GM12873 (cell line): Measurements from ENCODE around the gene PKHD1.

ENCODE experiments used
- TF ChIP-seq, protein P1 (sequence below): IDR thresholded peaks from 2 replicates; pipeline ENCODE4 v1.5.1; 2012; ENCODE audit warnings: low read depth, mild to moderate bottlenecking, moderate library complexity, low read length, control low read depth; ENCODE audit not compliant: insufficient read depth; ENCODE audit errors: missing control alignments

The PKHD1 gene

DNA sequence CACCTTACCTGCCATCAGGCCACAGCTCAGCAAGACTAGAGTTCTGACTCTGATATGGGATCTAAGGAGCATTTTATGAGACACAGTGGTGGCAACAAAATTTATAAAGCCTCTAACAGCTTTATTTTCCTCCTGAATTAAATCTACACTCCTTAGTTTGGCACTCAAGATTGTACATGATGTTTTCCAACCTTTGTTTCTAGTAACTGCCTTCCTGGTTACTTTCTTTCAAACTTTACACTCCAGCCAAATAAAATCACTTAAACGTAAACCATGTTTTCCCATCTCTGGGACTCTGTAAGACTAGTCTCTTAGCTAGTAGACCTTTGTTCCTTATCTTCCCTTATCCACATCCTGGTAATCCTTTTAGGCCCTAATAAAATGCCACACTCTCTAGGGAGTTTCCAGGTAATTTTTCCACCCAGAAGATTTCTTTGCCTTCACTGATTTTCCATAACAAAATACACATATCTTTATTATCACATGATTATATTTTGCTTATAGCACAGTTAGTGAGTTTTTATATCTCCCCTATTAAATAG lies 92.1 kb downstream of the PKHD1 start:
- TF ChIP-seq, protein P1, sequence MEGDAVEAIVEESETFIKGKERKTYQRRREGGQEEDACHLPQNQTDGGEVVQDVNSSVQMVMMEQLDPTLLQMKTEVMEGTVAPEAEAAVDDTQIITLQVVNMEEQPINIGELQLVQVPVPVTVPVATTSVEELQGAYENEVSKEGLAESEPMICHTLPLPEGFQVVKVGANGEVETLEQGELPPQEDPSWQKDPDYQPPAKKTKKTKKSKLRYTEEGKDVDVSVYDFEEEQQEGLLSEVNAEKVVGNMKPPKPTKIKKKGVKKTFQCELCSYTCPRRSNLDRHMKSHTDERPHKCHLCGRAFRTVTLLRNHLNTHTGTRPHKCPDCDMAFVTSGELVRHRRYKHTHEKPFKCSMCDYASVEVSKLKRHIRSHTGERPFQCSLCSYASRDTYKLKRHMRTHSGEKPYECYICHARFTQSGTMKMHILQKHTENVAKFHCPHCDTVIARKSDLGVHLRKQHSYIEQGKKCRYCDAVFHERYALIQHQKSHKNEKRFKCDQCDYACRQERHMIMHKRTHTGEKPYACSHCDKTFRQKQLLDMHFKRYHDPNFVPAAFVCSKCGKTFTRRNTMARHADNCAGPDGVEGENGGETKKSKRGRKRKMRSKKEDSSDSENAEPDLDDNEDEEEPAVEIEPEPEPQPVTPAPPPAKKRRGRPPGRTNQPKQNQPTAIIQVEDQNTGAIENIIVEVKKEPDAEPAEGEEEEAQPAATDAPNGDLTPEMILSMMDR = no peak

DNA sequence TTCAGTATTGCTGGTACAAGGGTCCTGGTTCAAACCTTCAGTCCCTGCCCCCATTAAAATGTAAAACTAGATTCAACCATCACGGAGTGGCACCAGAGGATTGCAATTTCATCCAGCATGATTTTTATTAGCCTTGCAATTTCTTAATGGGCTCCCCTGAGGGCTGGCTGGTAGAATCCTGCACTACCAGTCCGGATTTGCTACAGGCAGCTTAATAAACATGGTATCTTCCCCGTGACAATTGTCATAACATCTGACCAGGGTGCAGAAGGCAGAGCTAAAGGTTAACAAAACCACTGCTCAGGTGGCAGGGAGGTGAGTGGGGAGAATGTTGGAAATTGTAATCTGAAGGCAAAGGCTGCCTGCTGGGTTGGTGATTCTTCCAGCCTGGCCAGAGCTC lies 94.5 kb downstream of the PKHD1 start:
- TF ChIP-seq, protein P1 = no peak

DNA sequence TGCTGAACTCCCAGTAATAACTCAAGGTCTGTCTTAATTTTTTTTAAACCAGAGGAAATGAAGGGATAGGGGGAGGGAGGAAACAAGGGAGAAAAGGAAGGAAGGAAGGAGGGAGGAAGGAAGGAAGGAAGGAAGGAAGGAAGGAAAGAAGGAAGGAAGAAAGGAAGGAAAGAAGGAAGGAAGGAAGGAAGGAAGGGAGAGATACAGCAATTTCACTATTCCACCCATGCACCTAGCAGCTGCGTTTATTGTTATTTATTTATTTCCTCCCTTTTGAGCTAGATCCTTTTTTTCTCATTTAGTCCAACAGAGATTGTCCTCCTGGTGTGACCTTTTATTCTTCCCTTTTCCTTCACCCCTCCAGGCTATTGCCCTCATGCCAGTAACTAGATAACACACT lies 97.6 kb downstream of the PKHD1 start:
- TF ChIP-seq, protein P1 = no peak

DNA sequence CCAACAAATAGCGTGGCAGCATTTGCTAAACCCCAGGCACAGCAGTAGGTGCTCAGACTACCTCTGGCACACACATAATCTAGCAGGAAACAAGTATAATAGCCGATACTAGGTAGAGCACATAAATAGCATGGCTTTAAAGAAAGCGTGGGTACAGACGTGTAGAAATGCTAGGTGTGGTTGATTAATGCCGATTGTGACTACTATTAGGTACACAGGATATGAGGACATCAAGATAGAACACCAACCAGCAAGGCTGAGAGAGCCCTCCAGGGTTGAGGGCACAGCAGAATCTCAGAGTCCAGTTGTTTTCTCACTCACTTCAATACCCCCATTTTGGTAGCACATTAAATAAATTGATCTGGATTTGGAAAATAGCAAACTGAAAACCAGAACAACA lies 100.5 kb downstream of the PKHD1 start:
- TF ChIP-seq, protein P1 = no peak

DNA sequence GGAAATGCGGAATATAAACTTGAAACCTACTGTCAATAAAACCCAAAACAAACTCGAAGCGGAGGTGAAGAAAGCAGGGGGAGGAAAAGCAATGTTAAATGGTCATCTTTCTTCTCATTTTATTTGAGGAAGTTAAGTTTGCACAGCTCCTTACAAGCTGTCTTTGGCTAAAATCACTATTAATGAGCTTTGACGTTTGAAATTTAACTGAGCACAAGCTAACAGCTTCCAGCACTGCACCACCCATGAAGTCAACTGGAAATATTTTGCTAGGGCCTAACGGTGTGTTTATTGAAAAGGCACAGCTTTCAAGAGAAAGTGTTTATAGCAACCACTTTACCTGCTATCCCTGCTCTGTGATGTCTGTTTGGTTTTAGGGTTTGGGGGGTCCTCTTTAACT lies 103.8 kb downstream of the PKHD1 start:
- TF ChIP-seq, protein P1 = no peak

DNA sequence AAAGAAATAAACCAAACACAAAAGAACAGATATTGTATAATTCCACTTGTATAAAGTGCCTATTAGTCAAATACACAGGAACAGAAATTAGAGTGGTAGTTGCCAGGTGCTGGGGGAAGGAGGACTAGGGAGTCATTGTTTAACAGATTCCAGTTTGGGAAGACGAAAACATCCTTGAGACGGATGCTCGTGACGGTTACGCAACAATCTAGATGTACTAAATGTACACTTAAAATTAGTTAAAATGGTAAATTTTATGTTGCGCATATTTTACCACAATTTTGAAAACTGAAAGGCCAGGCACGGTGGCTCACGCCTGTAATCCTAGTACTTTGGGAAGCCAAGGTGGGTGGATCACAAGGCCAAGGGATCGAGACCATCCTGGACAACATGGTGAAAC lies 111.0 kb downstream of the PKHD1 start:
- TF ChIP-seq, protein P1 = no peak

DNA sequence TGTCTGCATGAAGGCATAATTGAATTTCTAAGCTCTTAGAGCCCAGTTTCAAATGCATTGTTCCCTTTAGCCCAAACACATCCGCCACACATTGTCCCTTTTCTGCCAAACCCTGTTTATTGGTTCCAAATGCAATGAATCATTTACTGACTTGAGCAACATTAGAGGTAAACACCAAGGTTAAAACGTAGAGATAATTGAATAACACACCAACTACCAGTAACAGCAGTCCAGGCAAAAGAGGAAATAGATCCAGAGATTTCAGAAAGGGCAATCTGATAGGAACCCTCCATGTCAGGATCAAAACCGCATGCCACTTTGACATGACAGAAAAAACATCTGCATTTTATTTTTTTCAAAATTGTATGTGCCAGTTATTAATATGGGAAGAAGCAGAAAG lies 114.8 kb downstream of the PKHD1 start:
- TF ChIP-seq, protein P1 = no peak
